Measurements from ENCODE around the gene COL6A1. TPM values are rescaled to one million over a fixed set of nuclear protein-coding genes. Genes with fewer than 3 reads are reported as not detected.
"Not testable (repeated sequence)": the region's sequence is repeated elsewhere in the genome, so short reads cannot be mapped to it uniquely, and the experiment has no call there.

Gene COL6A1
- total RNA-seq, 1 donor from 2014 or later, result 0.11 TPM

GRCh38 chr21:45959182-45959581, 22.4 kb upstream of the COL6A1 start:
- no peak for TF ChIP-seq CTCF (IDR thresholded peaks at IDR 0.05)
- Mint-ChIP-seq H3K27me3 (peaks cover 35% of the 10 kb centered on the region), H3K36me3 (ENCODE audit: low read depth) (no peaks in the 10 kb centered on the region), H3K27ac (no peak overlapping the region), H3K4me3 (no peak overlapping the region), H3K9me3 (peaks cover 15% of the 10 kb centered on the region), H3K4me1 (no peaks in the 10 kb centered on the region)
- DNase-seq, result no peak
- ChIA-PET CTCF (no interaction called here), POLR2A (no interaction called here)
- ATAC-seq (ENCODE audit: low read depth), result no peak
- intact Hi-C loops (cut with micrococcal nuclease), result no loop called here

GRCh38 chr21:45959779-45960390, 21.7 kb upstream of the COL6A1 start:
- ChIA-PET POLR2A (no interaction called here), CTCF (no interaction called here)
- Mint-ChIP-seq H3K27ac (no peak overlapping the region), H3K4me3 (no peak overlapping the region), H3K4me1 (no peaks in the 10 kb centered on the region), H3K27me3 (peaks cover 35% of the 10 kb centered on the region), H3K9me3 (peaks cover 19% of the 10 kb centered on the region), H3K36me3 (ENCODE audit: low read depth) (no peaks in the 10 kb centered on the region)
- no peak for TF ChIP-seq CTCF (IDR thresholded peaks at IDR 0.05)
- intact Hi-C loops (cut with micrococcal nuclease), result no loop called here
- no peak for ATAC-seq (ENCODE audit: low read depth)
- DNase-seq, result no peak

- CTCF ChIA-PET; POLR2A ChIA-PET; ATAC-seq (ENCODE audit: low read depth); DNase-seq; intact Hi-C loops (cut with micrococcal nuclease); H3K36me3 Mint-ChIP-seq (ENCODE audit: low read depth); H3K4me3 Mint-ChIP-seq; H3K4me1 Mint-ChIP-seq; H3K27ac Mint-ChIP-seq: not testable (repeated sequence)
- Mint-ChIP-seq H3K27me3 (peaks cover 34% of the 10 kb centered on the region), H3K9me3 (peaks cover 22% of the 10 kb centered on the region)
Measured at GRCh38 chr21:45961408-45961807, 20.2 kb upstream of the COL6A1 start.

GRCh38 chr21:45962531-45963231, 18.9 kb upstream of the COL6A1 start:
- H3K4me1 Mint-ChIP-seq, result no peaks in the 10 kb centered on the region
- no peaks in the 10 kb centered on the region for H3K36me3 Mint-ChIP-seq (ENCODE audit: low read depth)
- peaks cover 33% of the 10 kb centered on the region for H3K27me3 Mint-ChIP-seq
- no peak overlapping the region for H3K27ac Mint-ChIP-seq
- no peak overlapping the region for H3K4me3 Mint-ChIP-seq
- ChIA-PET POLR2A (no interaction called here), CTCF (no interaction called here)
- peaks cover 22% of the 10 kb centered on the region for H3K9me3 Mint-ChIP-seq
- ATAC-seq (ENCODE audit: low read depth) (no peak), DNase-seq (no peak)
- no peak for TF ChIP-seq CTCF (IDR thresholded peaks at IDR 0.05)
- intact Hi-C loops (cut with micrococcal nuclease), result no loop called here

- DNase-seq (no peak), ATAC-seq (ENCODE audit: low read depth) (no peak)
- H3K4me3 Mint-ChIP-seq, result no peak overlapping the region
- no peaks in the 10 kb centered on the region for H3K4me1 Mint-ChIP-seq
- H3K27me3 Mint-ChIP-seq, result peaks cover 29% of the 10 kb centered on the region
- intact Hi-C loops (cut with micrococcal nuclease), result no loop called here
- no peaks in the 10 kb centered on the region for H3K36me3 Mint-ChIP-seq (ENCODE audit: low read depth)
- POLR2A ChIA-PET, result no interaction called here
- TF ChIP-seq CTCF (IDR thresholded peaks at IDR 0.05), result no peak
- H3K27ac Mint-ChIP-seq, result no peak overlapping the region
- CTCF ChIA-PET, result no interaction called here
- H3K9me3 Mint-ChIP-seq, result peaks cover 22% of the 10 kb centered on the region
Measured at GRCh38 chr21:45963232-45963570, 18.4 kb upstream of the COL6A1 start.

Data from activated B cell treated with CpG ODN at 0.5 μM for 24 hours (primary cell).